Measurements from ENCODE around the gene TACC2.

Gene TACC2

GRCh38 chr10:122127943-122128342, 139.0 kb downstream of the TACC2 start:
- no peak for DNase-seq

DNA sequence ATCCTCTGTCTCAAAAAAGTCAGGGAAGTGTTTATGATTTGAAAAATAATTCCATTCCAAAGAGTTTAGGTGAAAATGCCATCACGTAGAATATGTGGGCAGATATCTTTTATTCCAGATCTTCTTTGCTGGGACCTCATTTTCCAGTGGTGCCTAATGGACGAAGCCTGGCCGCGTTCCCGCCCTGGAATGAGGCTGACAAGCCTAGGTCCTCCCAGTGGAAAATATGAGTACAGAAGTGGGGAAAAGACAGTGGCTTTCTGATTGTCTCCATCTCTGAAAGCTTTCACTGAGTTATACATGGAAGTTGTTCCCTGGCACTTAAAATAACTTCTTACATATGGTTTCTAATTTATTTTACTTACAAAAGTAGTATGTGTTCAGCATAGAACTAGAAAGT, 139.4 kb downstream of the TACC2 start:
- DNase-seq: no peak

DNA sequence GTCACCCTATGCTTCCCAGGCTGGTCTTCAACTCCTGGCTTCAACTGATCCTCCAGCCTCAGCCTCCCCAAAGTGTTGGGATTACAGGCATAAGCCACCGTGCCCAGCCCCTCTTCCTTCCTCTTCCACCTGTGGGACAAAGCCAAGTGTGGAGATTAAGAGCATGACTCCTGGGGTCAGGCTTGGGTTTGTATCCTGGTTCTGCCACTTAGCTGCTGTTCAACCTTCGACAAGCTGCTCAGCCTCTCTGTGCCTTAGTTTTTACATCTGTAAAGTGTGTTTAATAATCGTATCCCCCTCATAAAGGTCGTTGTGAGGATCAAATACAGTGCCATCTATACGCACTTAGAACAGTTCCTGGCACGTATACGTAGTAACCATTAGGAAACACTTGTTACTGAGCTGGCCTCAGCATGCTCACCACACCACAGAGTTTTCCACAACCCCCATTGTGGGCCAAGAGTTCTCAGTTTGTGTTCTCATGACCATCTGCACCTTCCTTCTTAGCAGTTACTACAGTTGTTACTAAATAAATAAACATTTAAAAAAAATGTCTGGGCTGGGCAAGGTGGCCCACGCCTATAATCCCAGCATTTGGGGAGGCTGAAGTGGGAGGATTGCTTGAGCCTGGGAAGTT, 141.6 kb downstream of the TACC2 start:
- no peak for DNase-seq

DNA sequence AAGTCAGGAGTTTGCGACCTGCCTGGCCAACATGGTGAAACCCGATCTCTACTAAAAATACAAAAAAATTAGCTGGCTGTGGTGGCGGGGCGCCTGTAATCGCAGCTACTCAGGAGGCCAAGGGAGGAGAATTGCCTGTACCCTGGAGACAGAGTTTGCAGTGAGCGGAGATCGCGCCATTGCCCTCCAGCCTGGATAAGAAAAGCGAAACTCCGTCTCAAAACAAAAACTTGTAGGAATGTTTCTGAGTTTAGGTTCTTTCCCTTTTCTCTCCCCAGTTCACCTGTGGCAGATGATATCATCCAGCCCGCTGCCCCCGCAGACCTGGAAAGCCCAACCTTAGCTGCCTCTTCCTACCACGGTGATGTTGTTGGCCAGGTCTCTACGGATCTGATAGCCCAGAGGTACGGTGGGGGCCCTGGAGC, 143.4 kb downstream of the TACC2 start:
- no peak for DNase-seq

- no peak for DNase-seq
Observed at GRCh38 chr10:122132882-122133565, 144.1 kb downstream of the TACC2 start.

DNA sequence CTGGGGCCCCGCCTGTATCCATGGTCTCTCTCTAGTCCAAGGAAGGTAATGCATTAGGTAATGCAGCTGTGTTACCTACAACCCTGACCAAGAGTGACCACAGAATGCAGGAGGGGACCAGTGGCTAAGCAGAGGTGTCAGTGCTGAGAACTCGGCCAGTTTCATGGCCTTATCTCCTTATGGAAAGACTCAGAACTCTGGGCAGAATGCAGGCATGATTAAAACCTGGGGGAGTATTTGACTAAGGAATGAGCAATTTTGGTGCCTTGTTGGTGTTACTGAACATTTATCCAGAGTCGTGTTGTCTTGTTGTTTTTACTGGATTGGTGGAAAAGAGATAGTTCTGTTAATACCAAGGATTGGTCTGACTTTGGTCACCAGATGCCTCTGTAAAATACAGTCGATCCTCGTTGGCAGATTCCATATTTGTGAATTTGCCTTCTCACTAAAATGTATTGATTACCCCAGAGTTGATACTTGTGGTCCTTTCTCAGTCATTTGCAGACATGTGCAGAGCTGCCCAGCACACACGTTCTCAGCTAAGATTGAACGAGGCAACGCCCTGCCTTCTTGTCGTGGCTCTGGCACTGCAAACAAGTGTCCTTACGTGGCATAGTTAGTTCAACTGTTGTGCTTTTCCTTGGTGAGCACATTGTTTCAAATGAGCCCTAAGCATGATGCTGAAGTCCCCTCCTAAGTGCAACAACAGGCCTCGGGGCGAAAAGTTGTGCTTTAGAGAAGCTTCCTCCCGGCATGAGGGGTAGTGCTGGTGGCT, 146.5 kb downstream of the TACC2 start:
- peak; percentile 56 for DNase-seq

- DNase-seq: no peak
Observed at GRCh38 chr10:122138831-122139625, 150.1 kb downstream of the TACC2 start.

GRCh38 chr10:122139627-122140170, 150.7 kb downstream of the TACC2 start:
- no peak for DNase-seq

- peak; percentile 43 for DNase-seq
Observed at GRCh38 chr10:122140461-122140902, 151.5 kb downstream of the TACC2 start.

- peak; percentile 83 for DNase-seq
Observed at GRCh38 chr10:122140941-122141623, 152.1 kb downstream of the TACC2 start.

- DNase-seq: no peak
Observed at GRCh38 chr10:122141821-122142640, 153.1 kb downstream of the TACC2 start.

DNA sequence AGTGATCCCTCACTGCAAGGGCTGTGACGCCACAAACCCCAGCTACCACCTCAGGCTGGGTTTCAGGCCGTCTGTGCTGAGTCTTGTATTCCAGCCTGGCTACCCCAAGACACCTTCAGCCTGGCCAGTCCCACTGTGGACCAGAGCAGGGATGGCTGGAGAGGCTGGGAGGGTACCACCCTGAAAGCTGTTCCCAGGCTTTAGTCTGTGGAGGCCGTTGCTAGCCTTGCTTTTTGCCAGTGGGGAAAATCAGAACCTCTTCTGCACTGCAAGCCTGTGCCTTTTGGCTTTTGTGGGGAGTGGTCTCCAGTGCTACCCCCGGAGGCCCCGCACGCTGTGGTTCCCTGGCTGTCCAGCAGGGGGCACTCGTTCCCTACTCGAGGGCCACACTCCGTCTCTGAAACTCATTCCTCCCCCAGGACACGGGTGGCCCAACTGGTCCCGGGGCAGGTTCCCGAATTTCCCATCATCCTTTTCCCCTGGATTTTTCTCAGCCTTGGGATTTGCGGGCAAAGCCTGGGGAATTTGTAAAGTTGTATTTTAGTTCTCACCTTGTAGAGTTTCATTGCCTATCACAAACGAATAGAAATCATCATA, 153.8 kb downstream of the TACC2 start:
- no peak for DNase-seq

DNA sequence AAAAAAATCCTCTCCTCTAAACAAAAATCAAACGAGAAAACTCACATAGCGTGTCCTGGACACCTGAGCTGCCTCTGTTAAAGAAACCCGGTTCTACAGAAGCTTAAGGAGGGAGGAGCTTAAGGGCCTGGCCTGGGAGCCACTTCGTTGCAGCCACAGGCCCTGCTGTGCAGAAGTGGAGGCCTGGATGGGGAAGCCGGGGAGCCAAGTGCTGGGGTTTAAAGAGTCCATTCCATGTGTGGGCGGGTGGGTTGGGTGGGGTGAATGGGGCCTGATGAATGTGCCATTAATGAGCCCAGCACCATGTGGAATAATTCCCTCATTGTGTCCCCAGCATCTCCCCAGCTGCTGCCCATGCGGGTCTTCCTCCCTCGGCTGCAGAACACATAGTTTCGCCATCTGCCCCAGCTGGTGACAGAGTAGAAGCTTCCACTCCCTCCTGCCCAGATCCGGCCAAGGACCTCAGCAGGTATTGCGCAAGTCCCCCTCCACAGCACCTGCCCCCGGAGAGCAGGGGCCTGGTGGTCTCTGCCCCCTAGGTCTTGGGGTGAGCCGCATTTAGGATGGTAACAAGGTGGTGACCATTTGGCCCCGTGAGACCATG, 154.4 kb downstream of the TACC2 start:
- DNase-seq: no peak

GRCh38 chr10:122144199-122144598, 155.2 kb downstream of the TACC2 start:
- DNase-seq: no peak

GRCh38 chr10:122145113-122145512, 156.2 kb downstream of the TACC2 start:
- DNase-seq: no peak

DNA sequence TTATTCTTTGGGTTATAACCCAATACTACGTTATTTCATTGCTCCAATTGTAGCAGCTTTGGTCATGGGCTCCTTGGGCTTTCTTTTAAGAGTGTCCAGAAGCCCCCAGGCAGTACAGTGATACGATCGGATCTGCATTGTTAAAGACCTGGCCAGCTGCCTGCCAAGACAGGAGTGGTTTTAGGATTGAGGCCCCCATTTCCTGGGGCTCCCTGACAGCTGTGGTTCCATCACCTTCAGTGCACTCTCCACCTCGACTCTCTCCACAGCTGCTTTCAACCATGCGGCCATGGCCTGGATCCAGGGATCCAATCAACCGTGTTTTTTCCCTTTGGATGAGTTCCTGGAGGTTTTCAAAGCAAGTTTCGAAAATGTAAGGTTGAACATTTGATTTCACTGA, 158.7 kb downstream of the TACC2 start:
- DNase-seq: no peak

DNA sequence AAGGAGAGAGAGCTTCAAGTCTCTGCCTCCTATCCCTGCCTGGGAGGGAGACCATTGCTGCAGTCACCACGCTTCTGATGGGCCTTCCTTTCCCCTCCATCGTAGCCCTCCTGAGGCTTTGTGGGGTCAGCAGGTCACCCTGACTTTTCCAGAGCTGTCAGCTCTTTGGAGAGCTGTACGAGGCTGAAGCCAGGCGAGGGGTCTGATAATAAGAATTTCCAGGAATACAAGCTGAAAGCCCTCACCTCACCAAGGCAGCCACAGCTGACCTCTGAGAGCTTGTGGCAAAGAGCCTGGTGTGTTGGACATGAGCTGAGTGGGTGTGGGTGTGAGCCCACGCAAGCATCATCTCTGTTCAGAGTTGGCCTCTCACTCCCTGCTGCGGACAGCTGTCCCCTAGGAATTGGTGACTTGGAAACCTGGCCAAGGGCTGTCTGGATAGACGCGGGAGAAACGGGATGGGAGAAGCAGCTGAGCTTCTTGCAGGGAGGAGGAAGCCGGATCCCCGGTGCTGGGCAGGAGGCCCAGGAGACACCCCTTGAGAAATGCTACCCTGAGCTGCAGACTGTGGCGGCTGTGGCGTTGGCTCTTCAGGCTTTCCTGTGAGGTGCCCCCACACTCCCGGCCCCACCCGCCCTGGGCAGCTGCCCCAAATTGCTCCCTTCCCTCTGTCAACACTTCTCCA, 160.1 kb downstream of the TACC2 start:
- DNase-seq: no peak

- DNase-seq: no peak
Observed at GRCh38 chr10:122149561-122150505, 160.9 kb downstream of the TACC2 start.
